Activated naive CD4-positive, alpha-beta T cell treated with anti-CD3 and anti-CD28 coated beads, Interleukin-2, amount 10 ng/mL, durations not matched to agents 7 days and 5 days (primary cell): ENCODE results near the gene MMP28.

Source experiments
- CTCF ChIA-PET: fragments of 350-600 bp; sonication (Branson Sonifier 250); formaldehyde crosslinking; loops from one replicate; lab custom pipeline; 2021; ENCODE audit warnings: antibody characterized with exemption; lab: Charles Lee
- DNase-seq: peaks from one replicate; pipeline ENCODE4 v3.0.0-alpha.2; 2020
- H3K27ac Mint-ChIP-seq: one replicate; pipeline ENCODE4 v1.8.0; 2021; ENCODE audit warnings: mild to moderate bottlenecking, moderate library complexity, mixed read lengths
- H3K27me3 Mint-ChIP-seq: one replicate; pipeline ENCODE4 v1.8.0; 2021; ENCODE audit warnings: mild to moderate bottlenecking, mixed read lengths
- H3K36me3 Mint-ChIP-seq: one replicate; pipeline ENCODE4 v1.8.0; 2021; ENCODE audit warnings: mixed read lengths
- H3K4me1 Mint-ChIP-seq: one replicate; pipeline ENCODE4 v1.8.0; 2021; ENCODE audit warnings: mixed read lengths
- H3K4me3 Mint-ChIP-seq: one replicate; pipeline ENCODE4 v1.8.0; 2021; ENCODE audit warnings: mild to moderate bottlenecking, moderate library complexity, mixed read lengths
- H3K9me3 Mint-ChIP-seq: one replicate; pipeline ENCODE4 v1.8.0; 2021; ENCODE audit warnings: mixed read lengths

MMP28 gene

GRCh38 chr17:35750526-35751395, 44.7 kb downstream of the MMP28 start:
- H3K36me3 Mint-ChIP-seq, result no peaks in the 10 kb centered on the region
- H3K4me1 Mint-ChIP-seq, result peaks cover 13% of the 10 kb centered on the region
- peak overlapping the region; percentile 12 for H3K4me3 Mint-ChIP-seq
- H3K27me3 Mint-ChIP-seq, result peaks cover 77% of the 10 kb centered on the region
- no peak overlapping the region for H3K27ac Mint-ChIP-seq
- CTCF ChIA-PET, result interaction anchor here (0.7 to 4.4 kb wide), 3 partner anchors 13 to 137 kb away, joined by 3 to 92 read pairs (median 11); no protein-coding TSS in a partner anchor
- no peaks in the 10 kb centered on the region for H3K9me3 Mint-ChIP-seq
- DNase-seq, result no peak

DNA sequence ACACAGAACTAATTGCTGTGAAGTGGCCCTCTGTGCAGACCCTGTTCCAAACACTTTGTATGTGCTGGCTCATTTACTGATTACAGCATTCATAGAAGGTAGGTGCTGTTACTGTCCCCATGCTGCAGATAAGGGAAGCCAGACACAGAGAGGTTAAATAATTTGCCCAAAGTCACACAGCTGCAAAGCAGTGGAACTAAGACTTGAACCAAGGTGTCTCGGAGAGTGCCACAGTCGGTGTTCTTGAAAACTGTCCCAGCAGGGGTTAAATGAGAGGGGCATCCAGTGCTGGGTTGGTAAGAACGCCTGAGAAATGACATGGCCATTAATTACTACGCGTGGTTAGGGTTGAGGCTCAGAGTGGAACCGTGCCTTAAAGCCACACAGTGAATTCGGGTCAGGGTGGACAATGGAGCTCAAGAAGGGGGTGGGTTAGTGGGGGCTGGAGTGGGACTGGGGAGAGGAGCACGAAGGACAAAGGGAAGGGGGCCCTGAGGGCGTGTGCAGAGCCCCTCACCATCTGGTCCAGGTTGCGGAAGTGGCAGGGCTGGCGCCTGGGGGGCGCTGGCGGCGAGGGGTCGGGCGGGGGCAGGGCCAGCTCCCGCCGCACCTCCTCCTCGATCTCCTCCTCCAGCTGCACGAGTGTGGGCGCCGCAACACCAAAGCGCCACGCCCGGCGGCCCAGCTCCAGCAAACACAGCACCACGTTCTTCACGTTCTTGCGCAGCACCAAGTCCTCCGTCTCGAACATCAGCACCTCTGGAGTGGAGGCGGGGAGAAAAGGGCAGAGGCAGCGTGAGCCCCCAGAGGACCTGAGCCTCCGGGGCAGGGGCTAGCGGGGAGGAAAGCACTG, 45.7 kb downstream of the MMP28 start:
- Mint-ChIP-seq H3K4me1 (peaks cover 13% of the 10 kb centered on the region), H3K36me3 (no peaks in the 10 kb centered on the region), H3K4me3 (peak overlapping the region; percentile 12), H3K27ac (no peak overlapping the region), H3K9me3 (no peaks in the 10 kb centered on the region), H3K27me3 (peaks cover 76% of the 10 kb centered on the region)
- CTCF ChIA-PET, result interaction anchor here (0.7 to 4.4 kb wide), 5 partner anchors 14 to 136 kb away, joined by 3 to 92 read pairs (median 4); no protein-coding TSS in a partner anchor
- no peak for DNase-seq

DNA sequence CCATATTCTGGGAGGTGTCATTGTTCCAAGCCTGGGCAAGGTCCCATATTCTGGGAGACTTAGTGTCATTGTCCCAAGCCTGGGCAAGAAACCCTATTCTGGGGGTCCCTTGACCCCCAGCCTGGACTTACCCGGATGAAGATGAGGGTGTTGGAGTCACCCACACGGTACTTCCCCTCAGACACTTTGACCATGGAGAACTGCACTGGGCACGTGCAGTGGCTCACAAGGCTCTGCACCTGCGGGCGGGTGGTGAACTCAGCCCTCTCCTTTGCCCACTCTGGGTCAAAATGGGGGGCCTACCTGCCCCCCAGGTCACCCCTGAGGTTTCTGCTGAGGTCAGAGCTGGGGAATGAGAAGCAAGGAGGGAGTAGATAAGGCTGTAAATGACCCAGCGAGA, 46.5 kb downstream of the MMP28 start:
- Mint-ChIP-seq H3K27me3 (peaks cover 79% of the 10 kb centered on the region), H3K36me3 (no peaks in the 10 kb centered on the region), H3K4me1 (peaks cover 13% of the 10 kb centered on the region), H3K9me3 (no peaks in the 10 kb centered on the region), H3K27ac (no peak overlapping the region), H3K4me3 (no peak overlapping the region)
- DNase-seq, result no peak
- CTCF ChIA-PET, result interaction anchor here (0.6 to 4.4 kb wide), 8 partner anchors 15 to 629 kb away, joined by 3 to 92 read pairs (median 3); partner anchors contain the start of gene RAD51D

- H3K36me3 Mint-ChIP-seq, result no peaks in the 10 kb centered on the region
- no peak overlapping the region for H3K27ac Mint-ChIP-seq
- CTCF ChIA-PET, result interaction anchor here (0.6 to 4.4 kb wide), 13 partner anchors 15 to 628 kb away, joined by 3 to 92 read pairs (median 4); partner anchors contain the start of genes RAD51D and TAF15
- no peak for DNase-seq
- peaks cover 13% of the 10 kb centered on the region for H3K4me1 Mint-ChIP-seq
- peaks cover 83% of the 10 kb centered on the region for H3K27me3 Mint-ChIP-seq
- H3K4me3 Mint-ChIP-seq, result no peak overlapping the region
- H3K9me3 Mint-ChIP-seq, result no peaks in the 10 kb centered on the region
These were observed 47.0 kb downstream of the MMP28 start for GRCh38 chr17:35748341-35748841.

DNA sequence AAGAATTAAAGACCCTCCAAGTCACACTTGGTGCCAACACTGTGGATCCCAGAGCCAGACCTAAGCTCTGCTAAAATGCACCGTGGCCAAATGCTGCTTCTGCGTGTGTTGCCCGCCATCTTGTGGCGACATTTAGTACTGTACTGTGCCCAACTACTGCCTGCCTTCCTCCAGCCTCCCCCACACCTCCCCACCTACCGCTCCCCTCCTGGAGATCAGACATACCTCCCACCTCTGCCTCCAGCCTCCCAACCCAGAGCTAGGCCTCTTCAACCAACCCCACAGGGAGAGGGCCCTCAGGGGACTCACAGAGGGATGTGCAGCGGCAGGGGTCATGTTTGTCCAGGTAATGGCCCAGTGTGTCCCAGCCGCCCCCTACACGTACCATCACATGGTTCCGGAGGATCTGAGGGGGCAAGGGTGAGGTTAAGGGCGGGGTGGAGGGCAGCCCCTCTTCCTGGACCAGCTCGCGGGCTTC, 47.9 kb downstream of the MMP28 start:
- CTCF ChIA-PET, result interaction anchor here (0.6 to 4.4 kb wide), 28 partner anchors 9 to 629 kb away, joined by 3 to 92 read pairs (median 4); partner anchors contain the start of genes FNDC8, RASL10B and TAF15

DNA sequence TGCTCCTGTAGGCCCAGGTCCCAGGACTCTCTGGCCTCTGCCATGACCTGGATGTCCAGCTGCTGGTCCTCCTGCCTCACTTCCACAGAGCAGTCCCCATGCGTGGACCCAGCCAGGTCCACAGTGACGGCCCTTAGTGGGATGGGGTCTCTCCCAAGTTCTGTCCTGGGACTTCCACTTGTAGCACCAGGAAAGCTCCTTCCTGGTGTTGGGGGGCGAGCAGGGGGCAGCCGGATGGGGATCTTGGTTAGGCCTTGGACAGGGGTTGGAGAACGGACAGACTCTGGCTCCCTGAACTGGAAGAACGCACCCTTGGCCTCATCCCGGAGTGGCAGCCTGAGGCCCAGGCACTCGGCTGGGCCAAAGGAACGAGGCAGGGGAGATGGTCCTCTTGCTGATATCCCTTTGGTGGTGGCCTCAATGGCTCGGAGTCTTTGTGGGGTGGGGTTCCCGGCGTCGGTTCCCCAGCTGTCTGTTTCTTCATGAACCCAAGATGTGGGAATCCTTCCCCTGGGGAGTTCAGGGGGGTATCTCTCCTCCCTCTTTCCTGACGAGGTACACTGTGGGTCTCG, 49.6 kb downstream of the MMP28 start:
- peak; percentile 17 for DNase-seq
- Mint-ChIP-seq H3K27ac (no peak overlapping the region), H3K27me3 (peaks cover 83% of the 10 kb centered on the region), H3K4me1 (peaks cover 19% of the 10 kb centered on the region), H3K9me3 (no peaks in the 10 kb centered on the region), H3K4me3 (no peak overlapping the region), H3K36me3 (no peaks in the 10 kb centered on the region)
- CTCF ChIA-PET, result interaction anchor here (2.9 to 4.4 kb wide), 2 partner anchors 132 to 133 kb away, joined by 18 to 92 read pairs; no protein-coding TSS in a partner anchor

More for the DNA sequence above, 47.9 kb downstream of the MMP28 start:
- Mint-ChIP-seq H3K9me3 (no peaks in the 10 kb centered on the region), H3K4me1 (peaks cover 13% of the 10 kb centered on the region), H3K27me3 (peaks cover 83% of the 10 kb centered on the region), H3K36me3 (no peaks in the 10 kb centered on the region), H3K27ac (no peak overlapping the region), H3K4me3 (no peak overlapping the region)
- peak; percentile 86 for DNase-seq

DNA sequence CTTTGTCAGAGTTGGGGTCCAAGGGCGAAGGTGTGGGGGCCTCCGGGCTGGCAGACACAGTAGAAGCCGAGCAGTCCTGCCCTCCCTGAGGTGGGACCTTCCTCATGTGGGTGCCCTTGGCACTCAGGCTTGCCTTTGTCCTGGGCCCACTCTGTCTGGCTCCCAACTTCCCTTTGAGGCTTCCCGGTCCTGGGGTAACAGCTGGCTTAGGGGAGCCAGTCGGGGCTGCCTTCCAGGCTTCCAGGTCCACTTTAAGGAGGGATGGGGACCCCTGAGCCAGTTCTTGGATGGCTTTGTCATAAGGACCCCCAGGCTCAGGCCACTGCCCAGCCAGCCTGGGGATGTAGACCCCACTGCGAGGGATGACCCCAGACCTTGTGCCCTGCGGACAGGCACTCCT, 50.2 kb downstream of the MMP28 start:
- no peaks in the 10 kb centered on the region for H3K36me3 Mint-ChIP-seq
- H3K9me3 Mint-ChIP-seq, result no peaks in the 10 kb centered on the region
- no peak overlapping the region for H3K4me3 Mint-ChIP-seq
- H3K27ac Mint-ChIP-seq, result no peak overlapping the region
- DNase-seq, result peak; percentile 18
- H3K4me1 Mint-ChIP-seq, result peaks cover 17% of the 10 kb centered on the region
- CTCF ChIA-PET, result interaction anchor here (0.6 to 2.9 kb wide), 3 partner anchors 132 to 362 kb away, joined by 3 to 18 read pairs (median 4); no protein-coding TSS in a partner anchor
- H3K27me3 Mint-ChIP-seq, result peaks cover 82% of the 10 kb centered on the region

DNA sequence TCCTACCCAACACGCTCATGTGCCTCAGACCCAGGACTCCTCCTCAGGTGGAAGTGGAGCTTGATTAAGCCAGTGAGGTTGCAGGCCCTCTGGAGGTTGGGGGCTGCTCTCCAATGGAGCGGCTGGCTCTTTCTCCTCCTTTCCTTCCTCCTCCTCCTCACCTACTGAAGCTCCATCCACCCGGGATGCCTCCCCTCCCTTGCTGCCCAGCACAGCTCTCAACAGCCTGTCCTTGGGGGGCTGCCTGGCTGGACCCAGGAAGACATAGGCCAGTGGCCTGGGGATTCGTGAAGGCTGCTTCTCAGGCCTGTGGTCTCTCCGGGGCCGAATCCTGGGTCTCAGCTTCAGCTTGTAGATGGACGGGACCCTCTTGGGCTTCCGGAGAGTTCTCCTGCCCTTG, 50.6 kb downstream of the MMP28 start:
- no peak for DNase-seq
- CTCF ChIA-PET, result interaction anchor here (0.6 to 2.9 kb wide), 3 partner anchors 132 to 362 kb away, joined by 3 to 18 read pairs (median 4); no protein-coding TSS in a partner anchor
- H3K4me1 Mint-ChIP-seq, result peaks cover 14% of the 10 kb centered on the region
- H3K4me3 Mint-ChIP-seq, result no peak overlapping the region
- no peaks in the 10 kb centered on the region for H3K36me3 Mint-ChIP-seq
- no peak overlapping the region for H3K27ac Mint-ChIP-seq
- peaks cover 82% of the 10 kb centered on the region for H3K27me3 Mint-ChIP-seq
- H3K9me3 Mint-ChIP-seq, result no peaks in the 10 kb centered on the region

DNA sequence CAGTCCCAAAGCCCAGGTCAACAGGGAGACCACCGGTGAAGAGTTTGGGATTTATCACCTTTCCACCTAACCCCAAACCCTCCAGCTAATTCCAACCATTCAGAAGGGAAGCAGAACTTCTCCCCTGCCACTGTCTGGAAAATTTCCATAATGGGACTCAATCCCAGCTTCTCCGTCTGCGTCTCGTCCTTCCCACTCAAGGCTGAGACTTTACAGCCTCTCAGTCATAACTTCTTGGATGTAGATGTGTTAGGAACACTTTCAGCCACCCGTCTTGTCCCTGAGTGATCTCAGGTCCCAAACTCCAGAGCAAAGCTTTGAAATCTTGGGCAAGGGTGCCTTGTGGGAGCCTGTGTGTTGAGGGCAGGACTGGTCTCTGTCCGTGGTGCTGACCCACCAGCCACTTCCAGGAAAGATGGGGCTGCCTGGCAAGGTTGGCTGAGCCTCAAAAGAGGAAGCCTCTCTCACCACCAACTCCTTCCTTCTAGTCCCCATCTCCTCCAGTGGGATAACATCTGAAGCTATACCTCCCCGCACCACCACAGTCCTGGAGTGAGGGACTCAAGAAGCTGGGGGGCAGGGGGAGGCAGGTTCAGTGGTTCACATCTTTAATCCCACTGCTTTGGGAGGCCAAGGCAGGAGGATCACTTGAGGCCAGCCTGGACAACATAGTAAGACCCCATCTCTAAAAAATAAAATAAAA, 51.7 kb downstream of the MMP28 start:
- H3K4me3 Mint-ChIP-seq, result no peak overlapping the region

GRCh38 chr17:35742896-35743477, 52.5 kb downstream of the MMP28 start:
- Mint-ChIP-seq H3K9me3 (no peaks in the 10 kb centered on the region), H3K4me1 (peaks cover 9% of the 10 kb centered on the region), H3K27me3 (peaks cover 82% of the 10 kb centered on the region), H3K4me3 (no peak overlapping the region), H3K36me3 (no peaks in the 10 kb centered on the region), H3K27ac (no peak overlapping the region)
- CTCF ChIA-PET, result interaction anchor here (1.0 to 2.9 kb wide), 3 partner anchors 16 to 130 kb away, joined by 3 to 18 read pairs (median 3); no protein-coding TSS in a partner anchor
- DNase-seq, result no peak

More for the DNA sequence above, 51.7 kb downstream of the MMP28 start:
- peaks cover 82% of the 10 kb centered on the region for H3K27me3 Mint-ChIP-seq
- H3K9me3 Mint-ChIP-seq, result no peaks in the 10 kb centered on the region
- H3K27ac Mint-ChIP-seq, result no peak overlapping the region
- no peaks in the 10 kb centered on the region for H3K36me3 Mint-ChIP-seq
- DNase-seq, result peak; percentile 55
- peaks cover 9% of the 10 kb centered on the region for H3K4me1 Mint-ChIP-seq
- CTCF ChIA-PET, result interaction anchor here (1.0 to 2.9 kb wide), 2 partner anchors 15 to 131 kb away, joined by 3 to 18 read pairs; no protein-coding TSS in a partner anchor

DNA sequence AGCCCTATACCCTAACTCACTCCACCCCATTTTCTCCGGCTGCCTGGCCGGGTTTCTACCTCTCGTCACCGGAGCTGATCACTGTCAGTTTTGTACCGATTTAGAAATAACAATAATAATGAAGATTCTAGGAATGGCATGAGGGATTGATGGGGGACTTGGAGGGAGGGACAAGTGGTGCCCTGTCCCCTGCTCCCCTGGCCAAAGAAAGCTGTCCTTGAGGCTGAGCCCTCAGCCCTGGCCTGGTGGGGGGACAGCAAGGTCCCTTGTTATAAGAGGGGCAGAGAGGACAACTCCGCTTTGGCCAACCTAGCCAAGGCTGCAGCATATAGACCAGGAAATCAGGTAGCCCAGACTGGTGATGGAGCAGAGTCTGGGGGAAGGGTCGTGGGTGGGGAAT, 52.9 kb downstream of the MMP28 start:
- Mint-ChIP-seq H3K4me1 (peaks cover 9% of the 10 kb centered on the region), H3K27me3 (peaks cover 77% of the 10 kb centered on the region), H3K36me3 (no peaks in the 10 kb centered on the region), H3K9me3 (no peaks in the 10 kb centered on the region), H3K4me3 (no peak overlapping the region), H3K27ac (no peak overlapping the region)
- CTCF ChIA-PET, result interaction anchor here (1.1 kb wide), 1 partner anchor 129 kb away, joined by 3 read pairs; no protein-coding TSS in a partner anchor
- DNase-seq, result no peak
